Nephron (organoid): ENCODE results near the gene GPSM3.
A peak's percentile ranks its signal among the peaks of the same experiment; 100 is the strongest.
"Not testable (repeated sequence)": the region's sequence is repeated elsewhere in the genome, so short reads cannot be mapped to it uniquely, and the experiment has no call there.

Source experiments
- H3K27ac Mint-ChIP-seq, 3 experiments: 2 replicates each; pipeline ENCODE4 v1.8.0; 2020; ENCODE audit warnings: mixed read lengths in 3 of 3, mild to moderate bottlenecking in 2 of 3, moderate library complexity in 1 of 3
- H3K27me3 Mint-ChIP-seq: 2 replicates; pipeline ENCODE4 v1.8.0; 2021; ENCODE audit warnings: low read depth, mild to moderate bottlenecking, moderate library complexity, mixed read lengths
- H3K36me3 Mint-ChIP-seq: 2 replicates; pipeline ENCODE4 v1.8.0; 2020; ENCODE audit warnings: low read depth, mixed read lengths
- H3K4me1 Mint-ChIP-seq: 2 replicates; pipeline ENCODE4 v1.8.0; 2020; ENCODE audit warnings: mixed read lengths
- H3K4me3 Mint-ChIP-seq, 3 experiments: 2 replicates each; pipeline ENCODE4 v1.8.0; 2020; ENCODE audit warnings: mild to moderate bottlenecking in 3 of 3, mixed read lengths in 3 of 3, moderate library complexity in 2 of 3
- H3K9me3 Mint-ChIP-seq: 2 replicates; pipeline ENCODE4 v1.8.0; 2020; ENCODE audit warnings: mixed read lengths
- TF ChIP-seq, protein P1 (sequence below), 3 experiments: fragments of 200-600 bp; sonication (generic); IDR thresholded peaks; one replicate each; pipeline ENCODE4 v1.5.0; 2021; ENCODE audit warnings: antibody characterized with exemption in 3 of 3; ENCODE audit not compliant: unreplicated experiment in 3 of 3

GPSM3 gene

GRCh38 chr6:32195652-32195901 lies 3.1 kb upstream of the GPSM3 start:
- H3K27ac Mint-ChIP-seq: peak overlapping the region; percentile 99 to 100 (median 100)
- H3K27me3 Mint-ChIP-seq: no peaks in the 10 kb centered on the region
- H3K4me1 Mint-ChIP-seq: peaks cover 46% of the 10 kb centered on the region
- H3K4me3 Mint-ChIP-seq: peak overlapping the region; percentile 97 to 99 (median 98)
- H3K9me3 Mint-ChIP-seq: no peaks in the 10 kb centered on the region
- TF ChIP-seq, protein P1, sequence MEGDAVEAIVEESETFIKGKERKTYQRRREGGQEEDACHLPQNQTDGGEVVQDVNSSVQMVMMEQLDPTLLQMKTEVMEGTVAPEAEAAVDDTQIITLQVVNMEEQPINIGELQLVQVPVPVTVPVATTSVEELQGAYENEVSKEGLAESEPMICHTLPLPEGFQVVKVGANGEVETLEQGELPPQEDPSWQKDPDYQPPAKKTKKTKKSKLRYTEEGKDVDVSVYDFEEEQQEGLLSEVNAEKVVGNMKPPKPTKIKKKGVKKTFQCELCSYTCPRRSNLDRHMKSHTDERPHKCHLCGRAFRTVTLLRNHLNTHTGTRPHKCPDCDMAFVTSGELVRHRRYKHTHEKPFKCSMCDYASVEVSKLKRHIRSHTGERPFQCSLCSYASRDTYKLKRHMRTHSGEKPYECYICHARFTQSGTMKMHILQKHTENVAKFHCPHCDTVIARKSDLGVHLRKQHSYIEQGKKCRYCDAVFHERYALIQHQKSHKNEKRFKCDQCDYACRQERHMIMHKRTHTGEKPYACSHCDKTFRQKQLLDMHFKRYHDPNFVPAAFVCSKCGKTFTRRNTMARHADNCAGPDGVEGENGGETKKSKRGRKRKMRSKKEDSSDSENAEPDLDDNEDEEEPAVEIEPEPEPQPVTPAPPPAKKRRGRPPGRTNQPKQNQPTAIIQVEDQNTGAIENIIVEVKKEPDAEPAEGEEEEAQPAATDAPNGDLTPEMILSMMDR (IDR thresholded peaks at IDR 0.05; ENCODE audit: unreplicated experiment in 3 of 3): peak; percentile 25 to 52 (median 41)
- no peaks in the 10 kb centered on the region for H3K36me3 Mint-ChIP-seq

DNA sequence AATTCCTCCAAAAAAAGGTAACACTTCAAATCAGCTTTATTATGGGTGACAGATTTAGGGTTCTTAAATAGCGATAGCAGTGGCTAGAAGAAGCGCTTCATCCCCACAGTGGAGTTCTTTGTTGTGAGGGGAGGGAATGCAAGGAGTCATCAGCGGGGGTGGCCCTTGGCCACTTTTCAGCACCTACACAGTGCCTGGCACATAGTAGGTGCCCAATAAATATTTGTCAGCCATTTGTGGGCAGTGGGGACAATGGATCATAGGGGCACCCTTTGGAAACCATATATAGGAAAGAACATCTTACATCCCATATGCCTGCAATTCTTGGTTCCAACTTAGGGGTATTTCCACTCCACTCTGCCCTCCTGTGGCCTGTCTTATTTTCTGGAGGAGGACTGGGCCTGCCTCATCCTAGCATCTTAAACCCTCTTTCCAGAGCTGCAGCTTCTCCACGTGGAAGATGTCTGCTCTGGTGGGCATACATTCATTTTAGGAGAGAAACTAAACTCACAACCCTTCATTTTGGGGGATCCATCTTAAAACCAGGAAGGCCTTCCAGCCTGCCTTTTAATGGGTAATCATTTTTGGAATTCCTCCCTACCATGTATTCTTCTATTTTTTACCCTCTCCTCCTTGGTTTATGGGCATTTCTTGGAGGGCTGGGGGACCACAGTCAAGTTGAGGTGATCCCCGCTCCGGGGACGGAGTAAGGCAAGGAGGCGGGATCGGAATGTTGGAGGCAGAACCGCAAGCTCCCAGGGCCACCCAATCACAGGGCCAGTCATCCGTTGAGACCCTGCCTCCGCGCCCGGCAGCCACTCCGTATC lies 2.6 kb upstream of the GPSM3 start:
- Mint-ChIP-seq H3K9me3 (no peaks in the 10 kb centered on the region), H3K36me3 (no peaks in the 10 kb centered on the region), H3K4me1 (peaks cover 46% of the 10 kb centered on the region), H3K4me3 (peak overlapping the region; percentile 97 to 99 (median 98)), H3K27me3 (no peaks in the 10 kb centered on the region), H3K27ac (peak overlapping the region; percentile 99 to 100 (median 100))
- TF ChIP-seq, protein P1 (IDR thresholded peaks at IDR 0.05; ENCODE audit: unreplicated experiment in 3 of 3): peak in 2 of 3 experiments; percentile 12 to 67

- peak overlapping the region; percentile 99 to 100 (median 100) for H3K27ac Mint-ChIP-seq
- TF ChIP-seq, protein P1 (IDR thresholded peaks at IDR 0.05; ENCODE audit: unreplicated experiment in 3 of 3): no peak
- H3K9me3 Mint-ChIP-seq: no peaks in the 10 kb centered on the region
- H3K4me1 Mint-ChIP-seq: peaks cover 46% of the 10 kb centered on the region
- no peaks in the 10 kb centered on the region for H3K27me3 Mint-ChIP-seq
- H3K4me3 Mint-ChIP-seq: peak overlapping the region; percentile 97 to 99 (median 98)
- no peaks in the 10 kb centered on the region for H3K36me3 Mint-ChIP-seq
These were observed 1.9 kb upstream of the GPSM3 start for GRCh38 chr6:32194388-32194787.

DNA sequence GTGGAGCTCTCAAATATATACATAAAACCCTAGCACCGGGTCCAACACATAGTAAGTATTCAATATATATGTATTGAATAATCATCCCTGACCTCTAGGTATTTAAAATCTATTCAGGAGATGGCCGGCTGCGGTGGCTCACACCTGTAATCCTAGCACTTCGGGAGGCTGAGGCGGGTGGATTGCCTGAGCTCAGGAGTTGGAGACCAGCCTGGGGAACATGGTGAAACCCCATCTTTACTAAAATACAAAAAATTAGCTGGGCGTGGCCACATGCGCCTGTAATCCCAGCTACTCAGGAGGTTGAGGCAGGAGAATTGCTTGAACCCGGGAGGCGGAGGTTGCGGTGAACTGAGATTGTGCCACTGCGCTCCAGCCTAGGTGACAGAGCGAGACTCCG lies 653 bp upstream of the GPSM3 start:
- H3K9me3 Mint-ChIP-seq, H3K36me3 Mint-ChIP-seq, H3K27me3 Mint-ChIP-seq: not testable (repeated sequence)
- H3K4me3 Mint-ChIP-seq: peak overlapping the region; percentile 49 to 66 (median 57)
- peaks cover 57% of the 10 kb centered on the region for H3K4me1 Mint-ChIP-seq
- H3K27ac Mint-ChIP-seq: peak overlapping the region; percentile 99 to 100 (median 100)

GRCh38 chr6:32191696-32192607 lies 491 bp downstream of the GPSM3 start:
- Mint-ChIP-seq H3K4me1 (peaks cover 64% of the 10 kb centered on the region), H3K27ac (peak overlapping the region; percentile 99 to 100 (median 99)), H3K27me3 (no peaks in the 10 kb centered on the region), H3K9me3 (no peaks in the 10 kb centered on the region), H3K36me3 (peaks cover 9% of the 10 kb centered on the region), H3K4me3 (peak overlapping the region; percentile 67 to 75 (median 73))
- TF ChIP-seq, protein P1 (IDR thresholded peaks at IDR 0.05; ENCODE audit: unreplicated experiment in 3 of 3): no peak

DNA sequence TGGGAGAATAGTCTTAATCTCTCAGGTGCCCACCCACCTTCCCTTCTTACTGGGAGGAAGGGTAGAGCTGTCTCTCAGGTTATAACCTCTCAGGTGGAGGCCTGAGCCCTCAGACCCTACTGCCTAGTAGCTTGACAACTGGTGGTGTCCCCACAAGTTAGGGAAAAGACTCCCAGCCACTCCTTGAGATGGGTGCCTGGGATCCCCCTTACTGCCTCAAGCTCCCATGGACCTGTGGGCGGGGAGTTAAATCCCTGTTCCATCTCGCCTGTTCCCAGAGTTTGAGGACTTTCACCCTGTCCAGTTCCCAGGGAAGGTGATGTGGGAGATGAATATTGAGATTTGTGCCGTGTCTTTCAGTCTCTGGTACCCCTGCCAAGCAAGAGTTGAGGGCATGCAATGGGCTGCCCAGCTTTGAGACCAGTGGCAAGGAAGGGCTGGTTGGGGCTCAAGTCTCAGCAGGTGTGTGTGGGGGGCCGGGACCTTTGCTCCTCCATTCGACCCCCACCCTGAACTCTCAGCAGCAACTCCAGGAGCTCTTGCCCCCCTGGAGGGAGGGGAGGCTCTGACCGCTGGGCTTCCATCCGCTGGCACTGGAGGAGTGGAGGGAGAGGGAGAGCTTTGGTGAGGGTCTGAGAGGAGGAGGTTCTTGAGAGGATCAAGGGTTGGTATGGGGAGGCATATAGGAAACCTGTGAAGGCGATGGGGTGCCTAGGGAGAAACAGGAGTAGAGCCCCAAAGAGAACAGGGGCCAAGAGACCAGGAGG lies 1.3 kb downstream of the GPSM3 start:
- Mint-ChIP-seq H3K27me3 (no peaks in the 10 kb centered on the region), H3K36me3 (peaks cover 17% of the 10 kb centered on the region), H3K4me1 (peaks cover 67% of the 10 kb centered on the region), H3K4me3 (peak overlapping the region; percentile 67 to 75 (median 73)), H3K9me3 (no peaks in the 10 kb centered on the region), H3K27ac (peak overlapping the region; percentile 99 to 100 (median 99))
- TF ChIP-seq, protein P1 (IDR thresholded peaks at IDR 0.05; ENCODE audit: unreplicated experiment in 3 of 3): no peak
